Liver (tissue), 9 donors: ENCODE measurements around the gene DHRS11. TPM values are rescaled to one million over a fixed set of nuclear protein-coding genes. Genes with fewer than 3 reads are reported as not detected.

Experiments
- DNase-seq: peaks from one replicate; pipeline ENCODE4 v3.0.0-alpha.2; 2017; ENCODE audit warnings: low spot score
- H3K27ac ChIP-seq, 2 donors: one replicate each; pipeline ENCODE4 v1.7.0; 2013; ENCODE audit warnings: inconsistent platforms in 2 of 2, low read length in 2 of 2, control low read depth in 1 of 2, low read depth in 1 of 2, mild to moderate bottlenecking in 1 of 2
- H3K27me3 ChIP-seq, 4 donors: one replicate each; pipeline versions ENCODE4 v1.6.1 to v1.7.0; 2013; ENCODE audit warnings: low read length in 3 of 4, inconsistent platforms in 1 of 4, mild to moderate bottlenecking in 1 of 4, moderate library complexity in 1 of 4; ENCODE audit not compliant: control insufficient read depth in 4 of 4, insufficient read depth in 4 of 4
- H3K36me3 ChIP-seq, 4 donors: one replicate each; pipeline versions ENCODE4 v1.6.1 to v1.7.0; 2013; ENCODE audit warnings: low read length in 3 of 4, mild to moderate bottlenecking in 3 of 4, low read depth in 1 of 4, moderate library complexity in 1 of 4; ENCODE audit not compliant: control insufficient read depth in 4 of 4, insufficient read depth in 3 of 4
- H3K4me1 ChIP-seq, 4 donors: one replicate each; pipeline versions ENCODE4 v1.6.1 to v1.7.0; 2013; ENCODE audit warnings: low read length in 3 of 4, mild to moderate bottlenecking in 3 of 4, moderate library complexity in 1 of 4; ENCODE audit not compliant: control insufficient read depth in 4 of 4, insufficient read depth in 4 of 4
- H3K4me3 ChIP-seq, 3 donors: one replicate each; pipeline versions ENCODE4 v1.6.1 to v1.7.0; 2013; ENCODE audit warnings: low read length in 3 of 3, control low read depth in 1 of 3, low read depth in 1 of 3, mild to moderate bottlenecking in 1 of 3
- H3K9ac ChIP-seq, 2 donors: one replicate each; pipeline ENCODE4 v1.7.0; 2013; ENCODE audit warnings: low read length in 2 of 2, mild to moderate bottlenecking in 2 of 2, moderate library complexity in 2 of 2, control low read depth in 1 of 2, low read depth in 1 of 2
- H3K9me3 ChIP-seq, 4 donors: one replicate each; pipeline versions ENCODE4 v1.6.1 to v1.7.0; 2013; ENCODE audit warnings: low read length in 3 of 4; ENCODE audit not compliant: control insufficient read depth in 4 of 4
- EGR1 ChIP-seq, 2 donors: IDR thresholded peaks; 2 replicates each; pipeline ENCODE4 v1.6.1; 2016 to 2018; ENCODE audit warnings: antibody characterized with exemption in 2 of 2, low read depth in 2 of 2
- FOXA1 ChIP-seq: IDR thresholded peaks from 2 replicates; pipeline ENCODE4 v1.6.1; 2016; ENCODE audit warnings: antibody characterized with exemption
- FOXA2 ChIP-seq: IDR thresholded peaks from 2 replicates; pipeline ENCODE4 v1.6.1; 2016; ENCODE audit warnings: antibody characterized with exemption
- GABPA ChIP-seq, 2 donors: IDR thresholded peaks in 1 of 2; conservative IDR thresholded peaks in 1 of 2; 2 replicates each; pipeline ENCODE4 v1.6.1; 2016; ENCODE audit warnings: antibody characterized with exemption in 2 of 2, mild to moderate bottlenecking in 1 of 2, moderate library complexity in 1 of 2
- HNF4A ChIP-seq, 2 donors: conservative IDR thresholded peaks; 2 replicates each; pipeline ENCODE4 v1.6.1; 2016; ENCODE audit warnings: antibody characterized with exemption in 2 of 2, mild to moderate bottlenecking in 2 of 2
- HNF4G ChIP-seq: IDR thresholded peaks from 2 replicates; pipeline ENCODE4 v1.6.1; 2016; ENCODE audit warnings: antibody characterized with exemption
- JUND ChIP-seq, 2 donors: IDR thresholded peaks; 2 replicates each; pipeline ENCODE4 v1.6.1; 2016; ENCODE audit warnings: antibody characterized with exemption in 2 of 2
- MAX ChIP-seq: IDR thresholded peaks from 2 replicates; pipeline ENCODE4 v1.6.1; 2016; ENCODE audit warnings: antibody characterized with exemption
- NR2F2 ChIP-seq: IDR thresholded peaks from 2 replicates; pipeline ENCODE4 v1.6.1; 2016; ENCODE audit warnings: antibody characterized with exemption
- RAD21 ChIP-seq, 2 donors: IDR thresholded peaks; 2 replicates each; pipeline ENCODE4 v1.6.1; 2016; ENCODE audit warnings: antibody characterized with exemption in 2 of 2, mild to moderate bottlenecking in 2 of 2
- REST ChIP-seq: IDR thresholded peaks from 2 replicates; pipeline ENCODE4 v1.6.1; 2016; ENCODE audit warnings: antibody characterized with exemption, mild to moderate bottlenecking
- RXRA ChIP-seq, 2 donors: IDR thresholded peaks; 2 replicates each; pipeline ENCODE4 v1.6.1; 2017 to 2018; ENCODE audit warnings: antibody characterized with exemption in 2 of 2, mild to moderate bottlenecking in 1 of 2
- SP1 ChIP-seq: IDR thresholded peaks from 2 replicates; pipeline ENCODE4 v1.6.1; 2018; ENCODE audit warnings: antibody characterized with exemption, mild to moderate bottlenecking
- TAF1 ChIP-seq: conservative IDR thresholded peaks from 2 replicates; pipeline ENCODE4 v1.6.1; 2016; ENCODE audit warnings: antibody characterized with exemption, mild to moderate bottlenecking
- YY1 ChIP-seq: IDR thresholded peaks from 2 replicates; pipeline ENCODE4 v1.6.1; 2016; ENCODE audit warnings: antibody characterized with exemption, mild to moderate bottlenecking
- WGBS: extraction: QIAGEN DNeasy Blood & Tissue Kit; methylation state at CpG from one replicate; pipeline ENCODE4 v1.1.7; 2013; 5-methylcytosine and 5-hydroxymethylcytosine counted together
- polyA plus RNA-seq, 2 donors: library from polyadenylated mRNA; stranded (reverse) in 1 of 2; unstranded in 1 of 2; fragments of 200-250 nt in 1 of 2; fragments of >200 nt in 1 of 2; fragmentation: Nextera tagmentation in 1 of 2; extraction: Ambion mirVana in 1 of 2; gene quantifications; one replicate each; pipeline versions ENCODE4 v1.2.1 to v1.2.3, GENCODE V29; 2013 to 2015
- total RNA-seq, 2 donors: library from RNA; depleted of rRNA; stranded (reverse); fragments of >200 nt; gene quantifications; one replicate each; pipeline ENCODE4 v1.2.3, GENCODE V29; 2014
- TF ChIP-seq, protein P1 (sequence below): IDR thresholded peaks from 2 replicates; pipeline ENCODE4 v1.6.1; 2016; ENCODE audit warnings: antibody characterized with exemption
- TF ChIP-seq, protein P2 (sequence below): fragments of 150-350 bp; IDR thresholded peaks from 2 replicates; pipeline ENCODE4 v1.5.1; 2017; ENCODE audit warnings: improper control_type of control experiment, low read depth, low read length; ENCODE audit not compliant: missing input control
- TF ChIP-seq, protein P3 (sequence below): IDR thresholded peaks from 2 replicates; pipeline ENCODE4 v1.6.1; 2016; ENCODE audit warnings: antibody characterized with exemption
- donor health status: healthy.
- donor health status: healthy.
- donor health status: healthy.
- donor health status: healthy.
- donor health status: healthy.

Gene DHRS11
- total and polyA plus RNA-seq, 4 donors = 4.2 to 8.0 (median 6.5) TPM

- TF ChIP-seq SP1 (no peak), YY1 (no peak), RAD21 (IDR thresholded peaks at IDR 0.05) (no peak)
- 97% methylated on average over 4 of the region's 4 CpGs for WGBS
Measured at GRCh38 chr17:36566081-36566480, 25.6 kb upstream of the DHRS11 start.

DNA sequence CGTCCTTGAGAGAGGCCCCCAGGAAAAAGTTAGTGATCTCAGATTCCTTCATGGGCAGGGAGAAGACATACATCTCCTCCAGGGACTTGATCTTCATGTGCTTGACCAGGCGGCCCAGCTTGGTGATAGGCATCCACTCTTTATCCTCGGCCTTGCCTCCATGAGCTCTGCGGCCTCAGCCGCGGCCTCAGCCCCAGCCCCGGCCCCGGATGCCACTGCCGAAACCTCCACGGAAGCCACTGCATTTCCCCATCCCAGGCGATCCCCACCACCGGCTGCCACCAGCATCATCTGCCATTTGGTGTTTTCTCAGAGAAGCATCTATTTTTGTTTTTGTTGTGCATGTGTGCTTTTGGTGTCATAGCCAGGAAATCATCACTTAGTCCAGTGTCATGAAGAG, 16.7 kb upstream of the DHRS11 start:
- Histone ChIP-seq H3K27me3 (no peaks in the 10 kb centered on the region), H3K4me1 (no peaks in the 10 kb centered on the region), H3K9ac (no peak overlapping the region), H3K36me3 (peaks cover 7 to 48% (median 35%) of the 10 kb centered on the region in 4 donors), H3K4me3 (no peak overlapping the region), H3K27ac (no peak overlapping the region), H3K9me3 (no peaks in the 10 kb centered on the region)
- no peak for TF ChIP-seq JUND (IDR thresholded peaks at IDR 0.05)
- no peak for TF ChIP-seq EGR1 (IDR thresholded peaks at IDR 0.05; ENCODE audit: low read depth in 2 of 2)
- TF ChIP-seq SP1 = no peak
- no peak for TF ChIP-seq GABPA (IDR thresholded peaks at IDR 0.05 in 1 of 2, conservative IDR thresholded peaks at IDR 0.05 in 1 of 2)
- TF ChIP-seq RAD21 (IDR thresholded peaks at IDR 0.05) = no peak
- no peak for TF ChIP-seq RXRA (IDR thresholded peaks at IDR 0.05)
- no peak for TF ChIP-seq NR2F2
- no peak for TF ChIP-seq HNF4A (conservative IDR thresholded peaks at IDR 0.05)
- no peak for TF ChIP-seq YY1
- TF ChIP-seq, protein P1, sequence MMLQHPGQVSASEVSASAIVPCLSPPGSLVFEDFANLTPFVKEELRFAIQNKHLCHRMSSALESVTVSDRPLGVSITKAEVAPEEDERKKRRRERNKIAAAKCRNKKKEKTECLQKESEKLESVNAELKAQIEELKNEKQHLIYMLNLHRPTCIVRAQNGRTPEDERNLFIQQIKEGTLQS = no peak
- TF ChIP-seq MAX = no peak
- no peak for TF ChIP-seq TAF1
- TF ChIP-seq, protein P2, sequence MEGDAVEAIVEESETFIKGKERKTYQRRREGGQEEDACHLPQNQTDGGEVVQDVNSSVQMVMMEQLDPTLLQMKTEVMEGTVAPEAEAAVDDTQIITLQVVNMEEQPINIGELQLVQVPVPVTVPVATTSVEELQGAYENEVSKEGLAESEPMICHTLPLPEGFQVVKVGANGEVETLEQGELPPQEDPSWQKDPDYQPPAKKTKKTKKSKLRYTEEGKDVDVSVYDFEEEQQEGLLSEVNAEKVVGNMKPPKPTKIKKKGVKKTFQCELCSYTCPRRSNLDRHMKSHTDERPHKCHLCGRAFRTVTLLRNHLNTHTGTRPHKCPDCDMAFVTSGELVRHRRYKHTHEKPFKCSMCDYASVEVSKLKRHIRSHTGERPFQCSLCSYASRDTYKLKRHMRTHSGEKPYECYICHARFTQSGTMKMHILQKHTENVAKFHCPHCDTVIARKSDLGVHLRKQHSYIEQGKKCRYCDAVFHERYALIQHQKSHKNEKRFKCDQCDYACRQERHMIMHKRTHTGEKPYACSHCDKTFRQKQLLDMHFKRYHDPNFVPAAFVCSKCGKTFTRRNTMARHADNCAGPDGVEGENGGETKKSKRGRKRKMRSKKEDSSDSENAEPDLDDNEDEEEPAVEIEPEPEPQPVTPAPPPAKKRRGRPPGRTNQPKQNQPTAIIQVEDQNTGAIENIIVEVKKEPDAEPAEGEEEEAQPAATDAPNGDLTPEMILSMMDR = no peak
- TF ChIP-seq FOXA2 = no peak
- no peak for TF ChIP-seq REST
- TF ChIP-seq, protein P3, sequence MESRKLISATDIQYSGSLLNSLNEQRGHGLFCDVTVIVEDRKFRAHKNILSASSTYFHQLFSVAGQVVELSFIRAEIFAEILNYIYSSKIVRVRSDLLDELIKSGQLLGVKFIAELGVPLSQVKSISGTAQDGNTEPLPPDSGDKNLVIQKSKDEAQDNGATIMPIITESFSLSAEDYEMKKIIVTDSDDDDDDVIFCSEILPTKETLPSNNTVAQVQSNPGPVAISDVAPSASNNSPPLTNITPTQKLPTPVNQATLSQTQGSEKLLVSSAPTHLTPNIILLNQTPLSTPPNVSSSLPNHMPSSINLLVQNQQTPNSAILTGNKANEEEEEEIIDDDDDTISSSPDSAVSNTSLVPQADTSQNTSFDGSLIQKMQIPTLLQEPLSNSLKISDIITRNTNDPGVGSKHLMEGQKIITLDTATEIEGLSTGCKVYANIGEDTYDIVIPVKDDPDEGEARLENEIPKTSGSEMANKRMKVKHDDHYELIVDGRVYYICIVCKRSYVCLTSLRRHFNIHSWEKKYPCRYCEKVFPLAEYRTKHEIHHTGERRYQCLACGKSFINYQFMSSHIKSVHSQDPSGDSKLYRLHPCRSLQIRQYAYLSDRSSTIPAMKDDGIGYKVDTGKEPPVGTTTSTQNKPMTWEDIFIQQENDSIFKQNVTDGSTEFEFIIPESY = no peak
- no peak for TF ChIP-seq FOXA1
- no peak for TF ChIP-seq HNF4G
- 97% methylated on average over 12 of the region's 12 CpGs for WGBS
- DNase-seq = no peak

More at GRCh38 chr17:36566081-36566480, 25.6 kb upstream of the DHRS11 start:
- H3K36me3 ChIP-seq = peaks cover 11 to 57% (median 32%) of the 10 kb centered on the region in 4 donors
- no peaks in the 10 kb centered on the region for H3K27me3 ChIP-seq
- H3K9me3 ChIP-seq = no peaks in the 10 kb centered on the region
- no peaks in the 10 kb centered on the region for H3K4me1 ChIP-seq
- H3K4me3 ChIP-seq = no peak overlapping the region
- H3K9ac ChIP-seq = no peak overlapping the region
- no peak overlapping the region for H3K27ac ChIP-seq
- DNase-seq = no peak
